GM12878 (cell line): ENCODE data around the gene PKMYT1. TPM values are rescaled to one million over a fixed set of nuclear protein-coding genes. Genes with fewer than 3 reads are reported as not detected.

Experiments
- ATAC-seq: fragments of 200-7000 bp; cut with Tn5 transposase; 3 replicates; pipeline ENCODE4 v1.9.1; 2020; ENCODE audit warnings: mild to moderate bottlenecking, moderate library complexity
- BruUV-seq: library from RNA; stranded (reverse); fragments of 400-500 nt; replicated peaks from 2 replicates; lab custom pipeline; 2021; lab: Mats Ljungman, UMichigan
- CTCF ChIA-PET: fragments of 300-600 bp; sonication (Branson Sonifier 250); formaldehyde crosslinking; extraction: SDS; loops from one replicate; lab custom pipeline; 2021; ENCODE audit warnings: inconsistent platforms; lab: Yijun Ruan, JAX
- POLR2A ChIA-PET: fragments of 350-600 bp; formaldehyde crosslinking; extraction: SDS; loops from one replicate; lab custom pipeline; 2021; ENCODE audit warnings: inconsistent platforms; lab: Charles Lee
- RAD21 ChIA-PET: fragments of 300-600 bp; sonication (Branson Sonifier 250); formaldehyde crosslinking; loops from one replicate; lab custom pipeline; 2023; ENCODE audit warnings: antibody characterized with exemption; ENCODE audit not compliant: unreplicated experiment; lab: Charles Lee
- SMC1A ChIA-PET: fragments of 300-600 bp; sonication (Branson Sonifier 250); formaldehyde crosslinking; loops from one replicate; lab custom pipeline; 2023; ENCODE audit not compliant: unreplicated experiment, uncharacterized antibody; lab: Charles Lee
- DNase-seq: peaks from one replicate; pipeline ENCODE4 v3.0.0-alpha.2; 2011; ENCODE audit warnings: low read depth, low spot score
- FAIRE-seq: peaks from 3 replicates; lab custom pipeline; 2011; peaks lifted over from hg19 to GRCh38; lab: Jason Lieb, UNC
- H2AFZ ChIP-seq: 2 replicates; pipeline ENCODE4 v1.6.0; 2011; ENCODE audit warnings: low read depth, low read length, control low read depth; ENCODE audit not compliant: control insufficient read depth
- H3K27ac ChIP-seq: 2 replicates; pipeline ENCODE4 v1.5.1; 2011; ENCODE audit warnings: control low read depth; ENCODE audit not compliant: control insufficient read depth, insufficient read depth
- H3K27me3 ChIP-seq, 2 experiments: replicated peaks in 1 of 2; 2 replicates each; pipeline versions ENCODE4 v1.6.0 to v1.6.1; 2011; ENCODE audit warnings: low read length in 1 of 2; ENCODE audit not compliant: control insufficient read depth in 2 of 2, insufficient read depth in 2 of 2
- H3K36me3 ChIP-seq, 2 experiments: 2 replicates each; pipeline ENCODE4 v1.5.1; 2011; ENCODE audit warnings: low read length in 1 of 2; ENCODE audit not compliant: control insufficient read depth in 2 of 2, insufficient read depth in 2 of 2
- H3K4me1 ChIP-seq: 2 replicates; pipeline ENCODE4 v1.6.1; 2011; ENCODE audit warnings: mild to moderate bottlenecking, low read length, moderate library complexity, mixed read lengths; ENCODE audit not compliant: control insufficient read depth, insufficient read depth
- H3K4me2 ChIP-seq: 2 replicates; pipeline ENCODE4 v1.6.0; 2011; ENCODE audit warnings: control low read depth; ENCODE audit not compliant: control insufficient read depth, insufficient read depth
- H3K4me3 ChIP-seq: fragments of 200-600 bp; sonication (generic); 2 replicates; pipeline ENCODE4 v1.5.1; 2016
- H3K79me2 ChIP-seq: 2 replicates; pipeline ENCODE4 v1.6.0; 2011; ENCODE audit warnings: low read length; ENCODE audit not compliant: control insufficient read depth, insufficient read depth
- H3K9ac ChIP-seq: 2 replicates; pipeline ENCODE4 v1.8.0; 2011; ENCODE audit warnings: low read length, control low read depth, mixed read lengths; ENCODE audit not compliant: control insufficient read depth, insufficient read depth
- H3K9me3 ChIP-seq: replicated peaks from 3 replicates; pipeline ENCODE4 v1.5.1; 2011; ENCODE audit warnings: mild to moderate bottlenecking, low read length; ENCODE audit not compliant: control insufficient read depth, insufficient read depth
- H4K20me1 ChIP-seq: 2 replicates; pipeline ENCODE4 v1.6.0; 2011; ENCODE audit not compliant: control insufficient read depth, insufficient read depth
- CEBPB ChIP-seq, 2 experiments: fragments of 150-350 bp in 1 of 2; IDR thresholded peaks; 2 replicates each; pipeline ENCODE4 v1.6.1; 2012 to 2014; ENCODE audit warnings: low read depth in 2 of 2, low read length in 2 of 2, borderline replicate concordance in 1 of 2, inconsistent platforms in 1 of 2
- CHD1 ChIP-seq: IDR thresholded peaks from 2 replicates; pipeline ENCODE4 v1.6.1; 2012; ENCODE audit warnings: low read depth, low read length, improper control_type of control experiment
- ESRRA ChIP-seq: IDR thresholded peaks from 2 replicates; pipeline ENCODE4 v1.6.1; 2012; ENCODE audit warnings: mild to moderate bottlenecking, low read length, improper control_type of control experiment
- WGBS: methylation state at CpG from one replicate; pipeline ENCODE4 v1.1.6; 2016; ENCODE audit warnings: low lambda C conversion rate; ENCODE audit not compliant: insufficient replicate concordance, insufficient coverage; ENCODE audit errors: missing lambda C conversion rate; 5-methylcytosine and 5-hydroxymethylcytosine counted together
- in situ Hi-C: fragments of 300-500 bp; cut with MboI; formaldehyde crosslinking; loops from 9 replicates; pipeline ENCODE4 v1.14.3; 2018; ENCODE audit warnings: mixed read lengths
- intact Hi-C: fragments of 100-400 bp; cut with micrococcal nuclease; formaldehyde crosslinking; loops from one replicate; pipeline ENCODE4 v1.14.2; 2022; ENCODE audit not compliant: unreplicated experiment
- polyA plus RNA-seq, 11 experiments: library from polyadenylated mRNA; depleted of rRNA in 4 of 11; unstranded in 6 of 11; stranded (reverse) in 5 of 11; fragments of >200 nt; fragmentation: Nextera tagmentation in 4 of 11; fragmentation: Illumina TruSeq in 1 of 11; extraction: Ambion mirVana in 4 of 11; extraction: Trizol in 1 of 11; gene quantifications; 1 replicate in 1 of 11; 2 replicates in 10 of 11; pipeline versions ENCODE4 v1.2.1 to v1.2.3, GENCODE V29; 2011 to 2016; ENCODE audit warnings: inconsistent platforms in 2 of 11, missing spikeins in 2 of 11, low read depth in 1 of 11
- total RNA-seq, 4 experiments: library from RNA; depleted of rRNA in 3 of 4; stranded (reverse); fragments of >200 nt in 3 of 4; fragmentation: Illumina TruSeq in 1 of 4; extraction: Trizol in 1 of 4; gene quantifications; 2 replicates each; pipeline versions ENCODE4 v1.2.1 to v1.2.3, GENCODE V29; 2013 to 2021
- TF ChIP-seq, protein P1 (sequence below): fragments of 450-650 bp; IDR thresholded peaks from 2 replicates; pipeline ENCODE4 v1.6.1; 2017; ENCODE audit warnings: mild to moderate bottlenecking, moderate library complexity

Gene PKMYT1
- total and polyA plus RNA-seq, 10 of the 15 experiments (the other 5 are each of a cell fraction or from before 2014, with no cell fraction given): 4.6 to 101 (median 29.9) TPM

DNA sequence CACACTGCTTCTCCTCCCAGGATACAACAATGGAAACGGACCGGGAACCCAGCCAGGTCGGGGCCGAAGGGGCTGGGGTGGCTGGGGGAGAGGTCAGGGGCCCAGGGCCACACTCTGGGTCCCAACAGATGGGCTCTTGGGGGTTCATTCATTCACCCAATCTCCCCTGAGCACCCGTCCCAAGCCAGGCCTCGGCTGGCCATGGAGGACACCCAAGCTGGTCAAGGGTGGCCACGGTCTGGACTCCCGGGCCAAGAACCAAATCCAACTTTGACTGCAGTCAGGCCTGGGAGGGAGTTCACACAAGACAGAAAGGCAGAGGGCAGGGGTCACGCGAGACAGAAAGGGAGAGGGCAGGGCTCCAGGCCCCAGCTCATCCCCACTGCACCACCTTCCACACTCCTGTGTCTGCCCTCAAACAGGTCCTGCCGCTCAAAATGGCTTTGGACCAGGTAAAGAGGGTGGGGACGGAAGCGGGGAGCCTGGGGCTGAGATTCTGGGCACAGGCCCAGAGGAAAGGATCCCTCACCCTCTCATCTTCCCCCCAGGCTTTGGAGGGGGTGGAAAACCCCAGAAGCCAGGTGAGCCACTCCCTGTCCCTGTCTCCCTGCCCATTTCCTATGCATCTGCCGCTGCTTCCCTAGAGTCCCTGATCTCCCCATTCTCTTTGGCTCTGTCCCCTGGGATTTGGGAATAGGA is 12.3 kb upstream of the PKMYT1 start:
- no TSS peak for BruUV-seq

More for the DNA sequence above, 12.3 kb upstream of the PKMYT1 start:
- no peak for TF ChIP-seq CHD1
- TF ChIP-seq CEBPB (IDR thresholded peaks at IDR 0.05; ENCODE audit: borderline replicate concordance in 1 of 2, low read depth in 2 of 2, low read length in 2 of 2): no peak
- TF ChIP-seq ESRRA: no peak
- TF ChIP-seq, protein P1, sequence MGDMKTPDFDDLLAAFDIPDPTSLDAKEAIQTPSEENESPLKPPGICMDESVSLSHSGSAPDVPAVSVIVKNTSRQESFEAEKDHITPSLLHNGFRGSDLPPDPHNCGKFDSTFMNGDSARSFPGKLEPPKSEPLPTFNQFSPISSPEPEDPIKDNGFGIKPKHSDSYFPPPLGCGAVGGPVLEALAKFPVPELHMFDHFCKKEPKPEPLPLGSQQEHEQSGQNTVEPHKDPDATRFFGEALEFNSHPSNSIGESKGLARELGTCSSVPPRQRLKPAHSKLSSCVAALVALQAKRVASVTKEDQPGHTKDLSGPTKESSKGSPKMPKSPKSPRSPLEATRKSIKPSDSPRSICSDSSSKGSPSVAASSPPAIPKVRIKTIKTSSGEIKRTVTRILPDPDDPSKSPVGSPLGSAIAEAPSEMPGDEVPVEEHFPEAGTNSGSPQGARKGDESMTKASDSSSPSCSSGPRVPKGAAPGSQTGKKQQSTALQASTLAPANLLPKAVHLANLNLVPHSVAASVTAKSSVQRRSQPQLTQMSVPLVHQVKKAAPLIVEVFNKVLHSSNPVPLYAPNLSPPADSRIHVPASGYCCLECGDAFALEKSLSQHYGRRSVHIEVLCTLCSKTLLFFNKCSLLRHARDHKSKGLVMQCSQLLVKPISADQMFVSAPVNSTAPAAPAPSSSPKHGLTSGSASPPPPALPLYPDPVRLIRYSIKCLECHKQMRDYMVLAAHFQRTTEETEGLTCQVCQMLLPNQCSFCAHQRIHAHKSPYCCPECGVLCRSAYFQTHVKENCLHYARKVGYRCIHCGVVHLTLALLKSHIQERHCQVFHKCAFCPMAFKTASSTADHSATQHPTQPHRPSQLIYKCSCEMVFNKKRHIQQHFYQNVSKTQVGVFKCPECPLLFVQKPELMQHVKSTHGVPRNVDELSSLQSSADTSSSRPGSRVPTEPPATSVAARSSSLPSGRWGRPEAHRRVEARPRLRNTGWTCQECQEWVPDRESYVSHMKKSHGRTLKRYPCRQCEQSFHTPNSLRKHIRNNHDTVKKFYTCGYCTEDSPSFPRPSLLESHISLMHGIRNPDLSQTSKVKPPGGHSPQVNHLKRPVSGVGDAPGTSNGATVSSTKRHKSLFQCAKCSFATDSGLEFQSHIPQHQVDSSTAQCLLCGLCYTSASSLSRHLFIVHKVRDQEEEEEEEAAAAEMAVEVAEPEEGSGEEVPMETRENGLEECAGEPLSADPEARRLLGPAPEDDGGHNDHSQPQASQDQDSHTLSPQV: no peak
- Histone ChIP-seq H2AFZ (no peak overlapping the region), H3K27me3 (peaks cover 2 to 9% of the 10 kb centered on the region in 2 experiments; a peak in 2 of 4 replicates), H3K79me2 (no peaks in the 10 kb centered on the region), H3K27ac (no peak overlapping the region), H3K9ac (no peak overlapping the region), H3K9me3 (no peaks in the 10 kb centered on the region), H3K4me3 (no peak overlapping the region), H3K4me1 (no peaks in the 10 kb centered on the region), H3K36me3 (no peaks in the 10 kb centered on the region), H4K20me1 (no peaks in the 10 kb centered on the region), H3K4me2 (no peak overlapping the region)
- ATAC-seq (no peak), FAIRE-seq (no peak), DNase-seq (no peak)
- in situ Hi-C loops: no loop called here
- CTCF ChIA-PET: no interaction called here
- intact Hi-C loops: no loop called here
- SMC1A ChIA-PET: no interaction called here
- POLR2A ChIA-PET: no interaction called here
- WGBS: 45% methylated on average over 13 of the region's 14 CpGs
- RAD21 ChIA-PET: no interaction called here
